CD14-positive monocyte (primary cell): ENCODE data around the gene NR6A1. TPM values are rescaled to one million over a fixed set of nuclear protein-coding genes. Genes with fewer than 3 reads are reported as not detected.

Experiments
- DNase-seq, 3 donors: peaks; one replicate each; pipeline ENCODE4 v3.0.0-alpha.2; 2011 to 2022
- H2AFZ ChIP-seq: 2 replicates; pipeline ENCODE4 v1.6.0; 2012; ENCODE audit warnings: mild to moderate bottlenecking, low read depth, low read length, inconsistent platforms; ENCODE audit not compliant: insufficient read depth, poor library complexity, severe bottlenecking
- H3K27ac ChIP-seq, 2 donors: 1 replicate in 1 of 2; 2 replicates in 1 of 2; pipeline ENCODE4 v1.5.1; 2012 to 2013; ENCODE audit warnings: low read length in 2 of 2, control low read depth in 1 of 2, inconsistent platforms in 1 of 2, low read depth in 1 of 2, mild to moderate bottlenecking in 1 of 2
- H3K27me3 ChIP-seq, 2 donors: one replicate each; pipeline versions ENCODE4 v1.6.0 to v1.6.1; 2011 to 2013; ENCODE audit warnings: low read length in 2 of 2; ENCODE audit not compliant: control insufficient read depth in 2 of 2, insufficient read depth in 2 of 2
- H3K36me3 ChIP-seq, 2 donors: replicated peaks in 1 of 2; 1 replicate in 1 of 2; 2 replicates in 1 of 2; pipeline versions ENCODE4 v1.5.1 to v1.6.1; 2012 to 2013; ENCODE audit warnings: low read length in 2 of 2, control low read depth in 1 of 2, inconsistent platforms in 1 of 2, mild to moderate bottlenecking in 1 of 2; ENCODE audit not compliant: insufficient read depth in 2 of 2, control insufficient read depth in 1 of 2
- H3K4me1 ChIP-seq, 2 donors: 1 replicate in 1 of 2; 2 replicates in 1 of 2; pipeline versions ENCODE4 v1.5.1 to v1.6.1; 2012 to 2013; ENCODE audit warnings: low read length in 2 of 2, control low read depth in 1 of 2, inconsistent platforms in 1 of 2, mild to moderate bottlenecking in 1 of 2, moderate library complexity in 1 of 2; ENCODE audit not compliant: insufficient read depth in 2 of 2, control insufficient read depth in 1 of 2
- H3K4me2 ChIP-seq: replicated peaks from 2 replicates; pipeline ENCODE3; 2012; ENCODE audit warnings: low read length, moderate library complexity, mild to moderate bottlenecking; ENCODE audit not compliant: poor library complexity, severe bottlenecking; ENCODE audit errors: extremely low read depth
- H3K4me3 ChIP-seq, 3 experiments: fragments of 200-600 bp in 1 of 3; sonication (generic) in 1 of 3; replicated peaks in 1 of 3; 1 replicate in 2 of 3; 2 replicates in 1 of 3; pipeline ENCODE4 v1.5.1; 2011 to 2013; ENCODE audit warnings: low read length in 3 of 3, mild to moderate bottlenecking in 3 of 3, control low read depth in 2 of 3, low read depth in 2 of 3, inconsistent platforms in 1 of 3, moderate library complexity in 1 of 3
- H3K79me2 ChIP-seq: 2 replicates; pipeline ENCODE4 v1.6.0; 2012; ENCODE audit warnings: mild to moderate bottlenecking, control low read depth, inconsistent platforms, low read length, moderate library complexity; ENCODE audit not compliant: insufficient read depth
- H3K9ac ChIP-seq: 2 replicates; pipeline ENCODE4 v1.6.0; 2017; ENCODE audit warnings: low read length, mild to moderate bottlenecking; ENCODE audit not compliant: insufficient read depth, poor library complexity, severe bottlenecking
- H3K9me3 ChIP-seq, 2 donors: replicated peaks in 1 of 2; 1 replicate in 1 of 2; 2 replicates in 1 of 2; pipeline versions ENCODE4 v1.5.1 to v1.6.1; 2012 to 2013; ENCODE audit warnings: low read length in 2 of 2, control low read depth in 1 of 2; ENCODE audit not compliant: control insufficient read depth in 1 of 2, insufficient read depth in 1 of 2
- H4K20me1 ChIP-seq: 2 replicates; pipeline ENCODE4 v1.6.0; 2012; ENCODE audit warnings: mild to moderate bottlenecking, low read length, control low read depth, moderate library complexity; ENCODE audit not compliant: insufficient read depth
- H3K27ac Mint-ChIP-seq, 7 donors: one replicate each; pipeline ENCODE4 v1.8.0; 2020; ENCODE audit warnings: mild to moderate bottlenecking in 7 of 7, mixed read lengths in 7 of 7, moderate library complexity in 6 of 7, inconsistent platforms in 2 of 7
- H3K27me3 Mint-ChIP-seq, 3 donors: one replicate each; pipeline ENCODE4 v1.8.0; 2021 to 2022; ENCODE audit warnings: low read depth in 3 of 3, mild to moderate bottlenecking in 3 of 3, mixed read lengths in 3 of 3, moderate library complexity in 3 of 3, inconsistent platforms in 1 of 3
- H3K36me3 Mint-ChIP-seq, 2 donors: one replicate each; pipeline ENCODE4 v1.8.0; 2020; ENCODE audit warnings: mixed read lengths in 2 of 2, inconsistent platforms in 1 of 2, mild to moderate bottlenecking in 1 of 2
- H3K4me1 Mint-ChIP-seq: one replicate; pipeline ENCODE4 v1.8.0; 2020; ENCODE audit warnings: mild to moderate bottlenecking, mixed read lengths
- H3K4me3 Mint-ChIP-seq, 2 donors: one replicate each; pipeline ENCODE4 v1.8.0; 2020; ENCODE audit warnings: mild to moderate bottlenecking in 2 of 2, mixed read lengths in 2 of 2, moderate library complexity in 1 of 2
- H3K9me3 Mint-ChIP-seq, 7 donors: one replicate each; pipeline ENCODE4 v1.8.0; 2020 to 2022; ENCODE audit warnings: mixed read lengths in 7 of 7, mild to moderate bottlenecking in 6 of 7, moderate library complexity in 6 of 7, inconsistent platforms in 2 of 7
- WGBS: methylation state at CpG from one replicate; pipeline ENCODE4 v1.1.5; 2013; ENCODE audit warnings: missing lambda C conversion rate; ENCODE audit not compliant: insufficient coverage; 5-methylcytosine and 5-hydroxymethylcytosine counted together
- intact Hi-C, 2 donors: fragments of 100-400 bp; cut with micrococcal nuclease; formaldehyde crosslinking; loops; one replicate each; pipeline versions ENCODE4 v1.15.0 to v1.15.1; 2023
- polyA plus RNA-seq, 3 donors: library from polyadenylated mRNA; depleted of rRNA in 1 of 3; unstranded in 2 of 3; stranded (reverse) in 1 of 3; fragments of 300-500 nt in 2 of 3; fragments of >200 nt in 1 of 3; fragmentation: Illumina TruSeq in 2 of 3; gene quantifications; 1 replicate in 2 of 3; 2 replicates in 1 of 3; pipeline ENCODE4 v1.2.3, GENCODE V29; 2012 to 2021
- TF ChIP-seq, protein P1 (sequence below): fragments of 200-600 bp; IDR thresholded peaks from one replicate; pipeline ENCODE4 v1.8.0; 2022; ENCODE audit warnings: antibody characterized with exemption, mild to moderate bottlenecking

The NR6A1 gene
- polyA plus RNA-seq, 3 donors = 0.15 to 2.9 (median 0.28) TPM

DNA sequence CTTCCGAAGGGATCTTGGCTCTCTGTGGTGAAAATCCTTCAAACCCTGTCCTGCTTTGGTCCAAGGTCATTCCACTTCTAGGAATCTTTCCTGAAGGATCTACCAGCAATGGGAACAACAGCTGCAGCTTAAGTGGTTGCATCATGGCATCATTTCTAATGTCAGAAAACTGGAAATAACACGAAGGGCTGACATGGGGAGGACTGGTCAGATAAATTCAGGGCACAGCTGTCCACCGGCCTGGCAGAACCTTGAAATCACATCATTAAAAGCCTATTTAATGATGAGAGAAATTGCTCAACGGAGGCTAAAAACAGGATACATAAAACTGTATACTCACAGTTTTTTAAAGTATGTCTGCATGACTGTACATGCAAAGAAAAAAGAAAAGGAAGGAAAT lies 34.1 kb upstream of the NR6A1 start:
- TF ChIP-seq, protein P1, sequence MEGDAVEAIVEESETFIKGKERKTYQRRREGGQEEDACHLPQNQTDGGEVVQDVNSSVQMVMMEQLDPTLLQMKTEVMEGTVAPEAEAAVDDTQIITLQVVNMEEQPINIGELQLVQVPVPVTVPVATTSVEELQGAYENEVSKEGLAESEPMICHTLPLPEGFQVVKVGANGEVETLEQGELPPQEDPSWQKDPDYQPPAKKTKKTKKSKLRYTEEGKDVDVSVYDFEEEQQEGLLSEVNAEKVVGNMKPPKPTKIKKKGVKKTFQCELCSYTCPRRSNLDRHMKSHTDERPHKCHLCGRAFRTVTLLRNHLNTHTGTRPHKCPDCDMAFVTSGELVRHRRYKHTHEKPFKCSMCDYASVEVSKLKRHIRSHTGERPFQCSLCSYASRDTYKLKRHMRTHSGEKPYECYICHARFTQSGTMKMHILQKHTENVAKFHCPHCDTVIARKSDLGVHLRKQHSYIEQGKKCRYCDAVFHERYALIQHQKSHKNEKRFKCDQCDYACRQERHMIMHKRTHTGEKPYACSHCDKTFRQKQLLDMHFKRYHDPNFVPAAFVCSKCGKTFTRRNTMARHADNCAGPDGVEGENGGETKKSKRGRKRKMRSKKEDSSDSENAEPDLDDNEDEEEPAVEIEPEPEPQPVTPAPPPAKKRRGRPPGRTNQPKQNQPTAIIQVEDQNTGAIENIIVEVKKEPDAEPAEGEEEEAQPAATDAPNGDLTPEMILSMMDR = no peak
- Histone ChIP-seq H3K27ac (no peak overlapping the region), H3K4me1 (peaks cover 17 to 19% of the 10 kb centered on the region in 2 donors), H3K36me3 (no peaks in the 10 kb centered on the region), H4K20me1 (no peaks in the 10 kb centered on the region), H3K4me3 (no peak overlapping the region), H2AFZ (no peak overlapping the region), H3K4me2 (no peak overlapping the region), H3K9ac (no peak overlapping the region), H3K27me3 (no peaks in the 10 kb centered on the region), H3K79me2 (no peaks in the 10 kb centered on the region), H3K9me3 (no peaks in the 10 kb centered on the region)
- Mint-ChIP-seq H3K27ac (no peak overlapping the region), H3K4me1 (peaks cover 20% of the 10 kb centered on the region), H3K4me3 (no peak overlapping the region), H3K36me3 (no peaks in the 10 kb centered on the region), H3K9me3 (no peaks in the 10 kb centered on the region), H3K27me3 (peaks cover 1 to 2% (median 1%) of the 10 kb centered on the region in 3 donors)
- DNase-seq = no peak
- 100% methylated on average over 1 of the region's 4 CpGs for WGBS
- intact Hi-C loops = no loop called here

DNA sequence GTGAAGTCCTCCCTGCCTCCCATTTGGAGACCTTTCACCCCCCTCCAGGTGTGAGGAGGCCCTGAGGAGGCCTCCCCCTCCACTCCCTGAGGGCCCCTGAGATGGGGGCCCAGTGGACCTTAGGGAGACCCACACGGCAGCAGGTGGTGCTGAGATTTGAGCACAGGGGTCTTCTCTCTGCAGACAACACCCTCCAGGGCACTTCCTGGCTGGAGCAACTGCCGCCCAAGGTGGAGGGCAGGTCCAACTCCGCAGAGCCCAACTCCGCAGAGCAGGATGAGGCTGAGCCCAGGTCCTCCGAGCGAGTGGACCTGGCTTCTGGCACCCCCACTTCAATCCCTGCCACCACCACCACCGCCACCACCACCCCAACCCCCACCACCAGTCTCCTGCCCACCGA lies 32.8 kb upstream of the NR6A1 start:
- Histone ChIP-seq H3K36me3 (no peaks in the 10 kb centered on the region), H3K27me3 (no peaks in the 10 kb centered on the region), H3K4me2 (no peak overlapping the region), H3K9me3 (no peaks in the 10 kb centered on the region), H2AFZ (no peak overlapping the region), H3K27ac (no peak overlapping the region), H3K4me1 (peaks cover 21 to 24% of the 10 kb centered on the region in 2 donors), H3K4me3 (no peak overlapping the region), H3K9ac (no peak overlapping the region), H3K79me2 (no peaks in the 10 kb centered on the region), H4K20me1 (no peaks in the 10 kb centered on the region)
- Mint-ChIP-seq H3K4me3 (no peak overlapping the region), H3K27me3 (peaks cover 0 to 2% (median 0%) of the 10 kb centered on the region in 3 donors), H3K4me1 (peaks cover 25% of the 10 kb centered on the region), H3K27ac (no peak overlapping the region), H3K36me3 (no peaks in the 10 kb centered on the region), H3K9me3 (no peaks in the 10 kb centered on the region)
- intact Hi-C loops = no loop called here
- TF ChIP-seq, protein P1 = no peak
- WGBS = 98% methylated on average over 4 of the region's 8 CpGs
- no peak for DNase-seq
